HUDEP-2 (cell line): ENCODE results near the gene RNU5D-1.
A peak's percentile ranks its signal among the peaks of the same experiment; 100 is the strongest.
"Not testable (repeated sequence)": the region's sequence is repeated elsewhere in the genome, so short reads cannot be mapped to it uniquely, and the experiment has no call there.

ENCODE experiments used
- DNase-seq, 76 experiments: peaks; one replicate each; lab custom pipeline; 2025; ENCODE audit not compliant: unreplicated experiment in 76 of 76; lab: John Stamatoyannopoulos, UW

Gene RNU5D-1

GRCh38 chr1:44705470-44705869 is 25.5 kb downstream of the RNU5D-1 start:
- DNase-seq: no peak

DNA sequence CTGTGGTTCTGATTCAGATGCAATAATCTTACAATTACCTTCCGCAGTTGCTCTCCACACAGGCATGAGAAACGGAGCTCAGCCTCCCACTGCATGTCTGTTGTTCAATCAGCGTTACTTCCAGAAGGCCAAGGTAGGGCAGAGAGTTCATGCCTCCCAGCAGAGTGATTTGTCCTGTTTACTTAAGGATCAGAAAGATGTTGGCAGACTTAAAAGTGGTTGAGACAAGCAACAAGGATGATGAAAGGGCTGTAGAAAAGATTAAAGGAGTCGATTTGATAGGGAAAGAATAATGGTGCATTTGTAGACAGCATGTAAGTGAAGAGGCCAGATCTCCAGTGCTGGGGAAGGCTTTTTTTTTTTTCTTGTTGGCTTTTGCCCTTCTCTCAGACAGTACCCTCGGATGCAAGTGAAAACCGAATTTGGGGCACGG is 29.8 kb downstream of the RNU5D-1 start:
- DNase-seq: no peak

GRCh38 chr1:44700573-44700972 is 30.4 kb downstream of the RNU5D-1 start:
- no peak for DNase-seq

DNA sequence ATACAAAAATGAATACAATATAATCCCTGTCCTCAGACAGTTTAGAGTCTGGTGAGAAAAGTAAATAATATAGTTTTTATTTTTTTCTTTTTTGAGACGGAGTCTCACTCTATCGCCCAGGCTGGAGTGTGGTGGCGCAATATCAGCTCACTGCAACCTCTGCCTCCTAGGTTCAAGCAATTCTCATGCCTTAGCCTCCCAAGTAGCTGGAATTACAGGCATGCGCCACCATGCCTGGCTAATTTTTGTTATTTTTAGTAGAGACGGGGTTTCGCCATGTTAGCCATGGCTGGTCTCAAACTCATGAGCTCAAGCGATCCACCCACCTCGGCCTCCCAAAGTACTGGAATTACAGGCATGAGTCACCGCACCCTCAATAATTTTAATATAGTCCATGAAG is 31.6 kb downstream of the RNU5D-1 start:
- not testable (repeated sequence) for DNase-seq

GRCh38 chr1:44698138-44698537 is 32.8 kb downstream of the RNU5D-1 start:
- DNase-seq: no peak

GRCh38 chr1:44696789-44697345 is 34.1 kb downstream of the RNU5D-1 start:
- peak in 1 of 76 experiments; percentile 10 for DNase-seq

- no peak for DNase-seq
Observed at GRCh38 chr1:44696101-44696500, 34.9 kb downstream of the RNU5D-1 start.

DNA sequence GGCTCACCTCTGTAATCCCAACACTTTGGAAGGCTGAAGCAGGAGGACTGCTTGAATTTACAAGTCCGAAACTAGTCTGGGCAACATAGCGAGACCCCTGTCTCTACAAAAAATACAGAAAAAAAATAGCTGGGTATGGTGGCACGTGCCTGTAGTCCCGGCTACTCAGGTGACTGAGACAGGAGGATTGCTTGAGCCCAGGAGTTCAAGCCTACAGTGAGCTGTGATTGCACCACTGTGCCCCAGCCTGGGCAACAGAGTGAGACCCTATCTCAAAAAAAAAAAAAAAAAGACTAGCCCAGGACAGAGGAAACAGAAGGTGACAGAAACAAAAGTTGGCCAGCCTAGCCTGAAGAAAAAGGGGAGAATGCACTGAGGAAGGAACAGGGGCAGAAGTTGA is 35.3 kb downstream of the RNU5D-1 start:
- no peak for DNase-seq

- no peak for DNase-seq
Observed at GRCh38 chr1:44694863-44695478, 36.0 kb downstream of the RNU5D-1 start.

- DNase-seq: no peak
Observed at GRCh38 chr1:44693900-44694299, 37.1 kb downstream of the RNU5D-1 start.

- peak in 1 of 76 experiments; percentile 9 for DNase-seq
Observed at GRCh38 chr1:44693159-44693558, 37.8 kb downstream of the RNU5D-1 start.

DNA sequence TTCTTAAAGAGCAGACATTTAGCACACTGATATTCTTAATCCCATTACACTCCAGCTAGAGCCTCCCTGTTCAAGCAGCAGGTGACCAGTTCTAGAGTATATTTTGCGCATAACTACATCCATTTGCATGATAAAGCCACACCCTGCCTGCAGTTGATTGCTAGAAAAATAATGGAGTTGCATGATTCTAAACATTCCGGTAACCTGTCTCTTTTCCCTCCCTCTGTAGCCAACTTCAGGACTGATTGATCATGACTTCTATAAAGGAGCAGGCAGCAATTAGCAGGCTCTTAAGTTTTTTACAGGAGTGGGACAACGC is 41.6 kb downstream of the RNU5D-1 start:
- no peak for DNase-seq

DNA sequence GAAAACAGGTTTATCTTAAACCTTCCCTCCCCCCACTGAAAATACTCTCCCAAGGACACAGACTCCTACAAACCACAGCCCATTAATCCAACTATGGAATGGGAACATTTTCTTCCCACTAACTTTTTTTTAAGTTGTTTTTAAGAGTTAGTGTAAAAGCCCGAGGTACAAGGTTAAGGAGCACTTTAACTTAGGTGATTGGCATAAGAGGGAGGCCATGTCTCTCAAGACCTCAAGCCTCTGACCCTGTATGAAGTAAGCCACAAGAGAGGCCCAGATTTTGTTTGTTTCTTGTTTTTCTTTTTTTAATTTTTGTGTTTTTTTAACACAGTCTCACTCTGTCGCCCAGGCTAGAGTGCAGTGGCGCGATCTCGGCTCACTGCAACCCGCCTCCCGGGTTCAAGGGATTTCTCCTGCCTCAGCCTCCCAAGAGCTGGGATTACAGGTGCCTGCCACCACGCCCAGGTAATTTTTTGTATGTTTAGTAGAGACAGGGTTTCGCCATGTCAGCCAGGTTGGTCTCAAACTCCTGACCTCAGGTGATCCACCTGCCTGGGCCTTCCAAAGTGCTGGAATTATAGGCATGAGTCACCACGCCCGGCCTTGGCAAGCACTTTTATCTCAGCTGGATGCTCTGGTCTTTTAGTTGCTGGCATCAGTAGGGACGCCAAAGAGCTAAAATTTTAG is 42.1 kb downstream of the RNU5D-1 start:
- no peak for DNase-seq

DNA sequence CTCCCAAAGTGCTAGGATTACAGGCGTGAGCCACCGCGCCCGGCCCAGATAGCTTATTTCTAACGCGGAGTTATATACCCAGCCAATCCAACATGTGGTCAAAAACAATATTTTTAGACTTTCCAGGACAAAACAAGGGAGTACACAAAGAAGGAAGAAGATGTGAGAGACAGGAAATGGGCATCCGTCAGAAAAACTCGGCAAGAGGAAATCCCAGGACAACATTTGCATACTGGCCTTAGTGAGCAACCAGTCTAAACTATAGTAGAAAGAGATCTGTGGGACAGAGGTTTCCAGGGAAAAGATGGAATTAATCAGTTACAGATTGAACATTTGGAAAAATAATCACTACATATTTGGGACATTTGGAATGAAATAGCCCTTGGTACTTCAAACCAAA is 45.1 kb downstream of the RNU5D-1 start:
- DNase-seq: no peak

GRCh38 chr1:44685218-44685617 is 45.8 kb downstream of the RNU5D-1 start:
- DNase-seq: no peak

- no peak for DNase-seq
Observed at GRCh38 chr1:44684525-44684924, 46.4 kb downstream of the RNU5D-1 start.

- no peak for DNase-seq
Observed at GRCh38 chr1:44682883-44683265, 48.1 kb downstream of the RNU5D-1 start.

DNA sequence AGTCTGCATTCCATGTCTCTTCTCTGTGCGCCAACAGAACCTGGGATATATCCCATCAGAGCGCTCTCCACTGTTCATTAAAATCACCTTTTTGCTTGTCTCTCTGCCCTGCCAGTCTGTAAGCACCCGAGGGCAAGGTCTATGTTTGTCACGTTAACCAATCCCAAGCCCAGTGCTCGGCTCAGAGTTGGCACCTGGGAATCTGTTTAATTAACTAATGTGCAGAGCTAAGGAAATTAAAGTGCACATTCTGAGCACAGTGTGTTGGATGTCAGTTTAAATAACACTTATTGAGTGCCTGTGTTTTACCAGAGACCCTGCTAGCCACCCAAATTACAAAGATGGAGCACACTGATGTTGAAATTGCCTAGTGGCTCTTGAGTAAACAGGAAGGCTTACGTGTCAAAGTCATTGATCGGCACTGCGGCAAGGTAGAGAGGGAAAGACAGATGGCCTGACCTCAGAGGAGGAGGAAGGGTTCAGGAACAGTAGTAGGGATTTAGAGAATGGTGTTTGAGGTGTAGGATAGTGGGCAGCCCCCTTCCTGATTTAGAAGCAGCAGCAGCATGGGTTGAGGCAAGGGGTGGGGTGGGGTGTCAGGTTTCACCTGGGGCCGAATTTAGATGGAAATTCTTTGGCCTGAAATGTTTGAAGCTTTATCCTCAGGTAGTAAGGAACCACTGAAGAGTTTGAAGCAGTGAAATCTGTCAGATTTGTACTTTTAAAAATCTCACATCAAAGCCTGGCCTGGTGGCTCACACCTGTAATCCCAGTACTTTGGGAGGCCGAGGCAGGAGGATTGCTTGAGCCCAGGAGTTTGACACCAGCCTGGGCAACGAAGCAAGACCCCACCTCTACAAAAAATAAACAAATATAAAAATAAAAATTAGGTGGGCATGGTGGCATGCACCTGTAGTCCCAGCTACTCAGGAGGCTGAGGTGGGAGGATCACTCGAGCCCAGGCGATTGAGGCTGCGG is 48.8 kb downstream of the RNU5D-1 start:
- no peak for DNase-seq
